MM.1S (cell line): ENCODE results near the gene CYP8B1.

Source experiments
- DNase-seq: peaks from one replicate; pipeline ENCODE4 v3.0.0-alpha.2; 2015
- H2AFZ ChIP-seq: fragments of 300-600 bp; sonication (generic); 2 replicates; pipeline ENCODE4 v1.6.0; 2016; ENCODE audit warnings: antibody characterized with exemption, low read length
- H3F3A ChIP-seq: fragments of 300-600 bp; sonication (generic); 2 replicates; pipeline ENCODE4 v1.6.1; 2016; ENCODE audit warnings: mild to moderate bottlenecking, antibody characterized with exemption, low read length, moderate library complexity, mixed read lengths; ENCODE audit not compliant: insufficient read depth
- H3K27ac ChIP-seq: fragments of 300-600 bp; sonication (generic); 2 replicates; pipeline ENCODE4 v1.5.1; 2016; ENCODE audit warnings: mild to moderate bottlenecking, low read length
- H3K27me3 ChIP-seq: fragments of 300-600 bp; sonication (generic); replicated peaks from 2 replicates; pipeline ENCODE4 v1.6.0; 2016; ENCODE audit warnings: low read length; ENCODE audit not compliant: insufficient read depth
- H3K36me3 ChIP-seq: fragments of 300-600 bp; sonication (generic); replicated peaks from 2 replicates; pipeline ENCODE4 v1.6.1; 2016; ENCODE audit warnings: mild to moderate bottlenecking, low read length, mixed read lengths; ENCODE audit not compliant: insufficient read depth
- H3K4me1 ChIP-seq: fragments of 300-600 bp; sonication (generic); 2 replicates; pipeline ENCODE4 v1.6.1; 2016; ENCODE audit warnings: low read length, mixed read lengths
- H3K4me2 ChIP-seq: fragments of 300-600 bp; sonication (generic); 2 replicates; pipeline ENCODE4 v1.6.0; 2016; ENCODE audit warnings: low read depth, low read length
- H3K4me3 ChIP-seq: fragments of 300-600 bp; sonication (generic); 2 replicates; pipeline ENCODE4 v1.5.1; 2016; ENCODE audit warnings: low read length, mixed read lengths
- H3K79me2 ChIP-seq: fragments of 300-600 bp; sonication (generic); 2 replicates; pipeline ENCODE4 v1.6.1; 2016; ENCODE audit warnings: mixed run types, low read length, mixed read lengths
- H3K9ac ChIP-seq: fragments of 300-600 bp; sonication (generic); 2 replicates; pipeline ENCODE4 v1.6.1; 2016; ENCODE audit warnings: low read length, mixed read lengths
- H3K9me2 ChIP-seq: fragments of 300-600 bp; sonication (generic); replicated peaks from 2 replicates; pipeline ENCODE4 v1.6.1; 2016; ENCODE audit warnings: mild to moderate bottlenecking, low read length, mixed read lengths; ENCODE audit not compliant: insufficient read depth
- H3K9me3 ChIP-seq: fragments of 300-600 bp; sonication (generic); replicated peaks from 2 replicates; pipeline ENCODE4 v1.6.1; 2016; ENCODE audit warnings: mild to moderate bottlenecking, low read length, mixed read lengths; ENCODE audit not compliant: insufficient read depth
- H4K20me1 ChIP-seq: fragments of 300-600 bp; sonication (generic); 2 replicates; pipeline ENCODE4 v1.6.1; 2016; ENCODE audit warnings: mild to moderate bottlenecking, low read length, moderate library complexity, mixed read lengths; ENCODE audit not compliant: insufficient read depth
- EZH2 ChIP-seq: fragments of 300-600 bp; sonication (generic); optimal IDR thresholded peaks from 2 replicates; pipeline ENCODE3; 2017; ENCODE audit warnings: low read depth, mild to moderate bottlenecking, antibody characterized with exemption, low read length, mixed read lengths
- EZH2phosphoT487 ChIP-seq: fragments of 300-600 bp; sonication (generic); IDR thresholded peaks from 2 replicates; pipeline ENCODE4 v1.6.1; 2018; ENCODE audit warnings: antibody characterized with exemption, low read length
- TF ChIP-seq, protein P1 (sequence below): fragments of 300-600 bp; sonication (generic); IDR thresholded peaks from 2 replicates; pipeline ENCODE4 v1.5.1; 2016; ENCODE audit warnings: antibody characterized with exemption, low read length, mixed read lengths

Gene CYP8B1

DNA sequence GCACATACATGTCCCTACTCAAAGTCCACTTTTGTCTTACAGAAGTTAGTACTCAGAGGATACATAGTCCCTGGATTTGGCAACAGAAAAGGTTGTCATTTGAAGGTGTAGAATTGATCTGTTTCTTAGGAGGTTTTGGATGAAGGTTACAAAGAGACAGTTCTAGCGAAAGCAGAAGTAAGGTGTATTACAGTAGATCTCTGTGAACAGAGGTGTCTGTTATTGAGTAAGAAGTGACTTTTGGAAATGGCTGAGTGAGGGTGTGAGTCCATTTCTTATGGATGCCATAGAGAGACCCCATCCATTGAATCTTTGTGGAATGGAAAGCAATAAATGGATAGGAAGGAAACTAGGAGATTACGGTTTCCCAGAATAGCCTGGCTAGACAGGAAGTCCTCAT, 35.9 kb upstream of the CYP8B1 start:
- Histone ChIP-seq H3K9me2 (no peaks in the 10 kb centered on the region), H3K4me2 (no peak overlapping the region), H4K20me1 (no peaks in the 10 kb centered on the region), H3K79me2 (no peaks in the 10 kb centered on the region), H3K4me3 (no peak overlapping the region), H3K4me1 (no peaks in the 10 kb centered on the region), H3K27me3 (no peaks in the 10 kb centered on the region), H2AFZ (no peak overlapping the region), H3K9me3 (no peaks in the 10 kb centered on the region; the same call in 1 of the 2 replicates), H3K36me3 (no peaks in the 10 kb centered on the region), H3F3A (no peaks in the 10 kb centered on the region), H3K9ac (no peak overlapping the region), H3K27ac (no peak overlapping the region)
- TF ChIP-seq EZH2phosphoT487, result no peak
- TF ChIP-seq, protein P1, sequence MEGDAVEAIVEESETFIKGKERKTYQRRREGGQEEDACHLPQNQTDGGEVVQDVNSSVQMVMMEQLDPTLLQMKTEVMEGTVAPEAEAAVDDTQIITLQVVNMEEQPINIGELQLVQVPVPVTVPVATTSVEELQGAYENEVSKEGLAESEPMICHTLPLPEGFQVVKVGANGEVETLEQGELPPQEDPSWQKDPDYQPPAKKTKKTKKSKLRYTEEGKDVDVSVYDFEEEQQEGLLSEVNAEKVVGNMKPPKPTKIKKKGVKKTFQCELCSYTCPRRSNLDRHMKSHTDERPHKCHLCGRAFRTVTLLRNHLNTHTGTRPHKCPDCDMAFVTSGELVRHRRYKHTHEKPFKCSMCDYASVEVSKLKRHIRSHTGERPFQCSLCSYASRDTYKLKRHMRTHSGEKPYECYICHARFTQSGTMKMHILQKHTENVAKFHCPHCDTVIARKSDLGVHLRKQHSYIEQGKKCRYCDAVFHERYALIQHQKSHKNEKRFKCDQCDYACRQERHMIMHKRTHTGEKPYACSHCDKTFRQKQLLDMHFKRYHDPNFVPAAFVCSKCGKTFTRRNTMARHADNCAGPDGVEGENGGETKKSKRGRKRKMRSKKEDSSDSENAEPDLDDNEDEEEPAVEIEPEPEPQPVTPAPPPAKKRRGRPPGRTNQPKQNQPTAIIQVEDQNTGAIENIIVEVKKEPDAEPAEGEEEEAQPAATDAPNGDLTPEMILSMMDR, result no peak
- TF ChIP-seq EZH2, result no peak
- DNase-seq, result no peak

DNA sequence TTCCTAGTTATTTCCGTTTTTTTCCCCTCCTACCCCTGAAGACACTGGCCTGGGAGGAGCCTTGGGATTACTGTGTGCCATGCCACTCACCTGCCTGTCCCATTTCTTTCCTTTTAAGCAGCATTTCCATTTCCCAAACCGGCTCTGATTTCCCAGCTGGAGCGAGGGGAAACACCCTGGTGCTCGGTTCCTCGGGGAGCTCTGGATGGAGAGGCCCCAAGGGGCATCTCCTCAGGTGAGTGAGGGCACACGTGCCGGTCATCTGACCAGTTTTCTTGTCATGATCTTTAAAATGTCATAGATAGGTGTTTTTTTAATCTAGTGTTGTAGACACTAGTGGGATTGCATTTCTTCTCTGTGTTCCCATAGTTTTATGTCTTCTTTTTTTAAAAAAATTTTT, 33.0 kb upstream of the CYP8B1 start:
- Histone ChIP-seq H3K9me3 (no peaks in the 10 kb centered on the region), H2AFZ (no peak overlapping the region)
- DNase-seq, result no peak

DNA sequence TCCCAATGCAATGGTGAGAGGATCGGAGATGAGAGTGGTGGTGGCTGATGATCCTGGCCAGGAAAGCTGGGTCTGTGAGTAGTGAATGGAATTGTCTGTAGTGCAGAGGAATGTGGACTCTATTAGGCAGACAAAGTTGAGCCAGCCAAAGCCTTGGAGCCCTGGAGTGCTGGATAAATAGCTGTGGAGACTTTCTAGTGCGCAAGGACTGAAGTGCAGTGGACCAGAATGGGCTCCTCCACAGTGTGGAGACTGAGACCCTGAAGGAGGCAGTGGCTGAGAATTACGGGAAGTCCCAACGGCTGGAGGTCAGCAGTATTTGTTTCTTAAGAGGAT, 31.1 kb upstream of the CYP8B1 start:
- H3K4me3 ChIP-seq, result no peak overlapping the region
- DNase-seq, result no peak

More for the DNA sequence above, 33.0 kb upstream of the CYP8B1 start:
- H3K9ac ChIP-seq, result no peak overlapping the region
- TF ChIP-seq, protein P1, result no peak
- TF ChIP-seq EZH2phosphoT487 (no peak), EZH2 (no peak)
- H3K27ac ChIP-seq, result no peak overlapping the region
- H3K36me3 ChIP-seq, result no peaks in the 10 kb centered on the region
- H3K4me1 ChIP-seq, result no peaks in the 10 kb centered on the region
- no peaks in the 10 kb centered on the region for H3K9me2 ChIP-seq
- no peaks in the 10 kb centered on the region for H4K20me1 ChIP-seq
- H3K4me2 ChIP-seq, result no peak overlapping the region
- H3K27me3 ChIP-seq, result no peaks in the 10 kb centered on the region
- no peak overlapping the region for H3K4me3 ChIP-seq
- no peaks in the 10 kb centered on the region for H3K79me2 ChIP-seq
- no peaks in the 10 kb centered on the region for H3F3A ChIP-seq

More for the DNA sequence above, 31.1 kb upstream of the CYP8B1 start:
- H3K9ac ChIP-seq, result no peak overlapping the region
- H3K27ac ChIP-seq, result no peak overlapping the region
- H3K4me2 ChIP-seq, result no peak overlapping the region
- no peaks in the 10 kb centered on the region for H3F3A ChIP-seq
- no peak overlapping the region for H2AFZ ChIP-seq
- H4K20me1 ChIP-seq, result no peaks in the 10 kb centered on the region
- H3K27me3 ChIP-seq, result no peaks in the 10 kb centered on the region
- H3K9me3 ChIP-seq, result no peaks in the 10 kb centered on the region
- no peaks in the 10 kb centered on the region for H3K79me2 ChIP-seq
- no peaks in the 10 kb centered on the region for H3K9me2 ChIP-seq
- H3K4me1 ChIP-seq, result no peaks in the 10 kb centered on the region
- no peaks in the 10 kb centered on the region for H3K36me3 ChIP-seq
- TF ChIP-seq, protein P1, result no peak
- TF ChIP-seq EZH2 (no peak), EZH2phosphoT487 (no peak)
